C1 segment of cervical spinal cord (tissue), 14 donors: ENCODE data around the gene MYCBP.
A peak's percentile ranks its signal among the peaks of the same experiment; 100 is the strongest.
"Not testable (repeated sequence)": the region's sequence is repeated elsewhere in the genome, so short reads cannot be mapped to it uniquely, and the experiment has no call there.

Source experiments
- DNase-seq, 14 donors: peaks; one replicate each; lab custom pipeline; 2025; lab: John Stamatoyannopoulos, UW

Gene MYCBP

GRCh38 chr1:38873027-38873969, at the start of gene MYCBP:
MYCBP (minus strand) TSS chr1:38873348; CDS start chr1:38873305, 43 bp downstream.
- peak; percentile 73 to 98 (median 95) for DNase-seq

GRCh38 chr1:38919130-38919529, 46.0 kb upstream of the MYCBP start:
- DNase-seq = peak in 9 of 14 donors; percentile 8 to 61 (median 27)

- peak in 1 of 14 donors; percentile 62 for DNase-seq
Measured at GRCh38 chr1:38918568-38918967, 45.4 kb upstream of the MYCBP start.

GRCh38 chr1:38917772-38918171, 44.6 kb upstream of the MYCBP start:
- DNase-seq = no peak

GRCh38 chr1:38917337-38917736, 44.2 kb upstream of the MYCBP start:
- DNase-seq = no peak

- DNase-seq = no peak
Measured at GRCh38 chr1:38915352-38915948, 42.3 kb upstream of the MYCBP start.

GRCh38 chr1:38914908-38915307, 41.8 kb upstream of the MYCBP start:
- not testable (repeated sequence) for DNase-seq

- DNase-seq = peak in 3 of 14 donors; percentile 5 to 86 (median 18)
Measured at GRCh38 chr1:38908821-38909220, 35.7 kb upstream of the MYCBP start.

GRCh38 chr1:38905985-38906384, 32.8 kb upstream of the MYCBP start:
- DNase-seq = no peak

GRCh38 chr1:38899560-38899959, 26.4 kb upstream of the MYCBP start:
- no peak for DNase-seq

GRCh38 chr1:38898653-38899230, 25.6 kb upstream of the MYCBP start:
- no peak for DNase-seq

GRCh38 chr1:38896169-38896568, 23.0 kb upstream of the MYCBP start:
- DNase-seq = no peak

GRCh38 chr1:38892976-38893375, 19.8 kb upstream of the MYCBP start:
- no peak for DNase-seq

GRCh38 chr1:38891753-38892152, 18.6 kb upstream of the MYCBP start:
- DNase-seq = no peak

GRCh38 chr1:38889589-38889988, 16.4 kb upstream of the MYCBP start:
- DNase-seq = no peak

- DNase-seq = no peak
Measured at GRCh38 chr1:38888423-38889333, 15.5 kb upstream of the MYCBP start.

GRCh38 chr1:38885092-38885491, 11.9 kb upstream of the MYCBP start:
- DNase-seq = no peak

- no peak for DNase-seq
Measured at GRCh38 chr1:38881487-38881886, 8.3 kb upstream of the MYCBP start, which contains the start of gene GJA9. GJA9 (minus strand) TSS chr1:38881587; CDS start chr1:38876098, 5,489 bp downstream.

GRCh38 chr1:38875811-38876210, 2.7 kb upstream of the MYCBP start:
- DNase-seq = no peak

- DNase-seq = peak in 2 of 14 donors; percentile 36 to 51
Measured at GRCh38 chr1:38872401-38873026, 634 bp downstream of the MYCBP start.

GRCh38 chr1:38870996-38871395, 2.2 kb downstream of the MYCBP start:
- no peak for DNase-seq
